Ovary (tissue), 9 donors: ENCODE results near the gene ZNF556. TPM values are rescaled to one million over a fixed set of nuclear protein-coding genes. Genes with fewer than 3 reads are reported as not detected.
A peak's percentile ranks its signal among the peaks of the same experiment; 100 is the strongest.
"Not testable (repeated sequence)": the region's sequence is repeated elsewhere in the genome, so short reads cannot be mapped to it uniquely, and the experiment has no call there.

ENCODE experiments used
- DNase-seq, 5 donors: peaks; one replicate each; pipeline ENCODE4 v3.0.0-alpha.2; 2019 to 2020
- H3K27ac ChIP-seq, 2 donors: fragments of 200-600 bp; one replicate each; pipeline versions ENCODE4 v1.5.1 to v1.8.0; 2019 to 2022
- H3K27me3 ChIP-seq: fragments of 200-600 bp; one replicate; pipeline ENCODE4 v1.8.0; 2022
- H3K36me3 ChIP-seq: fragments of 200-600 bp; sonication (generic); one replicate; pipeline ENCODE4 v1.5.1; 2019
- H3K4me1 ChIP-seq: one replicate; pipeline ENCODE4 v1.8.1; 2013; ENCODE audit warnings: mild to moderate bottlenecking, moderate library complexity; ENCODE audit not compliant: insufficient read depth
- H3K4me3 ChIP-seq: fragments of 200-600 bp; sonication (generic); one replicate; pipeline ENCODE4 v1.5.1; 2017
- H3K9me3 ChIP-seq, 2 donors: fragments of 200-600 bp in 1 of 2; sonication (generic) in 1 of 2; one replicate each; pipeline versions ENCODE4 v1.5.1 to v1.8.1; 2013 to 2019; ENCODE audit warnings: mild to moderate bottlenecking in 1 of 2, moderate library complexity in 1 of 2
- EP300 ChIP-seq: sonication (generic); formaldehyde crosslinking; IDR thresholded peaks from one replicate; pipeline ENCODE4 v1.6.1; 2017; ENCODE audit warnings: antibody characterized with exemption
- POLR2A ChIP-seq: fragments of 450-650 bp; IDR thresholded peaks from one replicate; pipeline ENCODE4 v1.6.1; 2017; ENCODE audit warnings: antibody characterized with exemption, mild to moderate bottlenecking, moderate library complexity
- WGBS, 3 donors: extraction: QIAGEN DNeasy Blood & Tissue Kit in 1 of 3; methylation state at CpG; one replicate each; pipeline versions ENCODE4 v1.1.5 to v1.1.7; 2013 to 2017; 5-methylcytosine and 5-hydroxymethylcytosine counted together
- intact Hi-C, 4 donors: fragments of 100-400 bp; cut with DNase I; formaldehyde crosslinking; loops; one replicate each; pipeline versions ENCODE4 v1.11.0 to v1.15.1; 2022 to 2023
- polyA plus RNA-seq, 2 donors: library from polyadenylated mRNA; stranded (reverse); fragments of 200-250 nt in 1 of 2; fragments of 350-450 nt in 1 of 2; fragmentation: Illumina TruSeq in 1 of 2; extraction: RNeasy Lipid Tissue Mini Kit (QIAGEN cat#74804) in 1 of 2; gene quantifications; one replicate each; pipeline ENCODE4 v1.2.3, GENCODE V29; 2013 to 2014
- total RNA-seq, 7 donors: library from RNA; depleted of rRNA in 2 of 7; stranded (reverse); fragments of >200 nt in 2 of 7; fragmentation: NEBNext Ultra II Directional in 3 of 7; extraction: Animal tissue kit (Norgen Biotek cat#: 25700) in 3 of 7; gene quantifications; one replicate each; pipeline versions ENCODE4 v1.1.0 to v1.2.4, GENCODE V29; 2016 to 2023
- TF ChIP-seq, protein P1 (sequence below), 3 donors: fragments of 450-650 bp in 2 of 3; fragments of 200-600 bp in 1 of 3; IDR thresholded peaks; one replicate each; pipeline versions ENCODE4 v1.5.1 to v1.8.0; 2016 to 2022; ENCODE audit warnings: antibody characterized with exemption in 3 of 3, mild to moderate bottlenecking in 1 of 3
- donor health status: DM: no; HTN: no; CAD: no; lungs with moderate emphysema.
- donor health status: DM: no; HTN: no; CAD: no.
- donor health status: Bipolar disorder and iron deficiency.
- donor health status: DM: yes; HTN: yes; CAD: no.
- donor health status: DM: no; HTN: no; CAD: no.
- donor health status: DM: yes; HTN: yes; CAD: no.

Gene ZNF556
- total and polyA plus RNA-seq, 9 donors, result 2.8 to 9.0 (median 6.7) TPM

DNA sequence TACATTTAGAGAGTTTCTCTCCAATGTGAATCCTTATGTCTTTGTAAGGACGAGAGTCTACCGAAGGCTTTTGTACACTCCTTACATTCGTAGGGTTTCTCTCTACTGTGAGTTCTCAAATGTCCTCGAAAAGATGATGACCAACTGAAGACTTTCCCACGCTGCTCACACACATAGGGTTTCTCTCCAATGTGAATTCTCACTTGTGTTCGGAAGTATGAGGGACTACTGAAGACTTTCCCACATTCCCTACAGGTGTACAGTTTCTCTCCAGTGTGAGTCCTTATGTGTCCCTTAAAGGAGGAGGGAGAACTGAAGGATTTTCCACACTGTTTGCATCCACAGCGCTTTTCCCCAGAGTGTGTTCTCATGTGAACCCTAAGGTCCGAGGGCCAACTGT is 29.6 kb downstream of the ZNF556 start:
- intact Hi-C loops, result no loop called here
- Histone ChIP-seq H3K9me3 (no peaks in the 10 kb centered on the region), H3K4me1 (peaks cover 3% of the 10 kb centered on the region), H3K4me3 (no peak overlapping the region), H3K27ac (no peak overlapping the region), H3K27me3 (no peaks in the 10 kb centered on the region), H3K36me3 (no peaks in the 10 kb centered on the region)
- 71 to 73% (median 73%) methylated on average over 8 of the region's 8 CpGs for WGBS, 3 donors
- no peak for TF ChIP-seq POLR2A
- TF ChIP-seq, protein P1, sequence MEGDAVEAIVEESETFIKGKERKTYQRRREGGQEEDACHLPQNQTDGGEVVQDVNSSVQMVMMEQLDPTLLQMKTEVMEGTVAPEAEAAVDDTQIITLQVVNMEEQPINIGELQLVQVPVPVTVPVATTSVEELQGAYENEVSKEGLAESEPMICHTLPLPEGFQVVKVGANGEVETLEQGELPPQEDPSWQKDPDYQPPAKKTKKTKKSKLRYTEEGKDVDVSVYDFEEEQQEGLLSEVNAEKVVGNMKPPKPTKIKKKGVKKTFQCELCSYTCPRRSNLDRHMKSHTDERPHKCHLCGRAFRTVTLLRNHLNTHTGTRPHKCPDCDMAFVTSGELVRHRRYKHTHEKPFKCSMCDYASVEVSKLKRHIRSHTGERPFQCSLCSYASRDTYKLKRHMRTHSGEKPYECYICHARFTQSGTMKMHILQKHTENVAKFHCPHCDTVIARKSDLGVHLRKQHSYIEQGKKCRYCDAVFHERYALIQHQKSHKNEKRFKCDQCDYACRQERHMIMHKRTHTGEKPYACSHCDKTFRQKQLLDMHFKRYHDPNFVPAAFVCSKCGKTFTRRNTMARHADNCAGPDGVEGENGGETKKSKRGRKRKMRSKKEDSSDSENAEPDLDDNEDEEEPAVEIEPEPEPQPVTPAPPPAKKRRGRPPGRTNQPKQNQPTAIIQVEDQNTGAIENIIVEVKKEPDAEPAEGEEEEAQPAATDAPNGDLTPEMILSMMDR (IDR thresholded peaks at IDR 0.05), result no peak
- no peak for TF ChIP-seq EP300
- DNase-seq, result no peak

- peak within 1 kb of the TSS; percentile 56 for H3K4me3 ChIP-seq
- peaks cover 8% of the 10 kb centered on the region for H3K4me1 ChIP-seq
- H3K9me3 ChIP-seq, result no peaks in the 10 kb centered on the region
- H3K27me3 ChIP-seq, result no peaks in the 10 kb centered on the region
- DNase-seq, result peak; percentile 99 to 100 (median 100)
- TF ChIP-seq, protein P1 (IDR thresholded peaks at IDR 0.05), result peak in 1 of 3 donors; percentile 14
- TF ChIP-seq EP300, result no peak
- intact Hi-C loops, result no loop called here
- H3K27ac ChIP-seq, result peak within 1 kb of the TSS in 1 of 2 donors; percentile 56
- H3K36me3 ChIP-seq, result no peaks in the 10 kb centered on the region
- 0 to 1% (median 0%) methylated on average over 79 to 99 of the region's 100 CpGs for WGBS, 3 donors
Measured at GRCh38 chr19:2900296-2901252, 33.4 kb downstream of the ZNF556 start, which contains the start of gene ZNF57. TSS of gene ZNF57 (plus strand) at chr19:2900928. CDS start at chr19:2901046, 118 bp downstream.

- Histone ChIP-seq H3K9me3 (no peaks in the 10 kb centered on the region), H3K36me3 (no peaks in the 10 kb centered on the region), H3K4me3 (no peak overlapping the region), H3K4me1 (peaks cover 8% of the 10 kb centered on the region), H3K27me3 (no peaks in the 10 kb centered on the region), H3K27ac (no peak overlapping the region)
- WGBS, 3 donors, result 80 to 86% (median 85%) methylated on average over 13 of the region's 13 CpGs
- intact Hi-C loops, result no loop called here
- no peak for TF ChIP-seq POLR2A
- TF ChIP-seq, protein P1 (IDR thresholded peaks at IDR 0.05), result no peak
- TF ChIP-seq EP300, result no peak
- no peak for DNase-seq
Measured at GRCh38 chr19:2902590-2903218, 35.6 kb downstream of the ZNF556 start.

DNA sequence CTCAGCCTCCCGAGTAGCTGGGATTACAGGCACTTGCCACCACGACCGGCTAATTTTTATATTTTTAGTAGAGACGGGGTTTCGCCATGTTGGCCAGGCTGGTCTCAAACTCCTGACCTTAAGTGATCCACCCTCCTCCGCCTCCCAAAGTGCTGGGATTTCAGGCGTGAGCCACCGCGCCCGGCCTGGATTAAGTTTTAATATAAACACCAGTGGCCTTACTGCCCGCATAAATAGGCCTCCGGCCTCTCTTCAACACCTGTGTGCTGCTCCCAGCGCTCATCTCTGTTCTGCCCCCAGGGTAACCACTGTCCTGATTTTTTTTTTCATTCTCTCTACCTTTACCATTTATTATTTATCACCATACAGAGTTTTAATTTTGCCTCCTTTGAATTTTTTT is 36.2 kb downstream of the ZNF556 start:
- H3K36me3 ChIP-seq, H3K9me3 ChIP-seq, H3K27ac ChIP-seq, DNase-seq, H3K4me3 ChIP-seq, intact Hi-C loops, H3K4me1 ChIP-seq, H3K27me3 ChIP-seq: not testable (repeated sequence)
- 92 to 96% (median 93%) methylated on average over 13 of the region's 13 CpGs for WGBS, 3 donors
